ENCODE data around the gene GRAP2. TPM values are rescaled to one million over a fixed set of nuclear protein-coding genes. Genes with fewer than 3 reads are reported as not detected.

The GRAP2 gene
- total and polyA plus RNA-seq, 2 experiments from 2014 or later: 0.42 TPM; not detected in 1

DNA sequence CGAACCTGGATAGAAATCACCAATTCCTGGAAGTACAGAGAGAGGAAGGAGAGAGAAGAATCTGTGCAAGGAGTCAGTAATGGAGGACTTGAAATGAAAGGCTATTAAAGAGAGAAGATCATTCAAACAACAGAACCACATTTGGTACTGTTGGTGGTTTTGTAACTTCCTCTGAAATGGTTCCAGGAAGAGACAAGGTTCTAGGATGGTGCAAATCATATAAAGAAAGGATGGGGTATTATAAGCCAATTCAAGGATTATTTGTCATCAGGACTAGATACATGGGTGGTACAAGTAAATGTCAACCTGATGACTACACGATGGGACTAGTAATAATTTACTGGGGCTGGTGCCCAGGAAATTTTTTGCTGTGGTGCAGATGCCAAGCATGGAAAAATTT, 30.4 kb downstream of the GRAP2 start:
- Histone ChIP-seq H3K4me1 (ENCODE audit: insufficient read depth) (peaks cover 26% of the 10 kb centered on the region), H3K79me2 (replicated peaks; ENCODE audit: insufficient read depth) (no peaks in the 10 kb centered on the region), H3K4me2 (no peak overlapping the region), H2AFZ (no peak overlapping the region), H3K36me3 (ENCODE audit: insufficient read depth) (no peaks in the 10 kb centered on the region), H3F3A (replicated peaks; ENCODE audit: low read depth) (no peaks in the 10 kb centered on the region), H3K27me3 (ENCODE audit: insufficient read depth) (no peaks in the 10 kb centered on the region), H3K4me3 (no peak overlapping the region), H3K9me2 (ENCODE audit: insufficient read depth) (no peaks in the 10 kb centered on the region), H3K27ac (ENCODE audit: low read depth) (no peak overlapping the region), H4K20me1 (replicated peaks; ENCODE audit: insufficient read depth) (no peaks in the 10 kb centered on the region)
- Mint-ChIP-seq H3K4me3 (no peak overlapping the region), H3K27me3 (ENCODE audit: insufficient read depth, low read depth, poor library complexity) (peaks cover 4% of the 10 kb centered on the region), H3K27ac (no peak overlapping the region), H3K4me1 (peaks cover 44% of the 10 kb centered on the region), H3K9me3 (no peaks in the 10 kb centered on the region), H3K36me3 (ENCODE audit: low read depth) (no peaks in the 10 kb centered on the region)
- TF ChIP-seq, protein P1, sequence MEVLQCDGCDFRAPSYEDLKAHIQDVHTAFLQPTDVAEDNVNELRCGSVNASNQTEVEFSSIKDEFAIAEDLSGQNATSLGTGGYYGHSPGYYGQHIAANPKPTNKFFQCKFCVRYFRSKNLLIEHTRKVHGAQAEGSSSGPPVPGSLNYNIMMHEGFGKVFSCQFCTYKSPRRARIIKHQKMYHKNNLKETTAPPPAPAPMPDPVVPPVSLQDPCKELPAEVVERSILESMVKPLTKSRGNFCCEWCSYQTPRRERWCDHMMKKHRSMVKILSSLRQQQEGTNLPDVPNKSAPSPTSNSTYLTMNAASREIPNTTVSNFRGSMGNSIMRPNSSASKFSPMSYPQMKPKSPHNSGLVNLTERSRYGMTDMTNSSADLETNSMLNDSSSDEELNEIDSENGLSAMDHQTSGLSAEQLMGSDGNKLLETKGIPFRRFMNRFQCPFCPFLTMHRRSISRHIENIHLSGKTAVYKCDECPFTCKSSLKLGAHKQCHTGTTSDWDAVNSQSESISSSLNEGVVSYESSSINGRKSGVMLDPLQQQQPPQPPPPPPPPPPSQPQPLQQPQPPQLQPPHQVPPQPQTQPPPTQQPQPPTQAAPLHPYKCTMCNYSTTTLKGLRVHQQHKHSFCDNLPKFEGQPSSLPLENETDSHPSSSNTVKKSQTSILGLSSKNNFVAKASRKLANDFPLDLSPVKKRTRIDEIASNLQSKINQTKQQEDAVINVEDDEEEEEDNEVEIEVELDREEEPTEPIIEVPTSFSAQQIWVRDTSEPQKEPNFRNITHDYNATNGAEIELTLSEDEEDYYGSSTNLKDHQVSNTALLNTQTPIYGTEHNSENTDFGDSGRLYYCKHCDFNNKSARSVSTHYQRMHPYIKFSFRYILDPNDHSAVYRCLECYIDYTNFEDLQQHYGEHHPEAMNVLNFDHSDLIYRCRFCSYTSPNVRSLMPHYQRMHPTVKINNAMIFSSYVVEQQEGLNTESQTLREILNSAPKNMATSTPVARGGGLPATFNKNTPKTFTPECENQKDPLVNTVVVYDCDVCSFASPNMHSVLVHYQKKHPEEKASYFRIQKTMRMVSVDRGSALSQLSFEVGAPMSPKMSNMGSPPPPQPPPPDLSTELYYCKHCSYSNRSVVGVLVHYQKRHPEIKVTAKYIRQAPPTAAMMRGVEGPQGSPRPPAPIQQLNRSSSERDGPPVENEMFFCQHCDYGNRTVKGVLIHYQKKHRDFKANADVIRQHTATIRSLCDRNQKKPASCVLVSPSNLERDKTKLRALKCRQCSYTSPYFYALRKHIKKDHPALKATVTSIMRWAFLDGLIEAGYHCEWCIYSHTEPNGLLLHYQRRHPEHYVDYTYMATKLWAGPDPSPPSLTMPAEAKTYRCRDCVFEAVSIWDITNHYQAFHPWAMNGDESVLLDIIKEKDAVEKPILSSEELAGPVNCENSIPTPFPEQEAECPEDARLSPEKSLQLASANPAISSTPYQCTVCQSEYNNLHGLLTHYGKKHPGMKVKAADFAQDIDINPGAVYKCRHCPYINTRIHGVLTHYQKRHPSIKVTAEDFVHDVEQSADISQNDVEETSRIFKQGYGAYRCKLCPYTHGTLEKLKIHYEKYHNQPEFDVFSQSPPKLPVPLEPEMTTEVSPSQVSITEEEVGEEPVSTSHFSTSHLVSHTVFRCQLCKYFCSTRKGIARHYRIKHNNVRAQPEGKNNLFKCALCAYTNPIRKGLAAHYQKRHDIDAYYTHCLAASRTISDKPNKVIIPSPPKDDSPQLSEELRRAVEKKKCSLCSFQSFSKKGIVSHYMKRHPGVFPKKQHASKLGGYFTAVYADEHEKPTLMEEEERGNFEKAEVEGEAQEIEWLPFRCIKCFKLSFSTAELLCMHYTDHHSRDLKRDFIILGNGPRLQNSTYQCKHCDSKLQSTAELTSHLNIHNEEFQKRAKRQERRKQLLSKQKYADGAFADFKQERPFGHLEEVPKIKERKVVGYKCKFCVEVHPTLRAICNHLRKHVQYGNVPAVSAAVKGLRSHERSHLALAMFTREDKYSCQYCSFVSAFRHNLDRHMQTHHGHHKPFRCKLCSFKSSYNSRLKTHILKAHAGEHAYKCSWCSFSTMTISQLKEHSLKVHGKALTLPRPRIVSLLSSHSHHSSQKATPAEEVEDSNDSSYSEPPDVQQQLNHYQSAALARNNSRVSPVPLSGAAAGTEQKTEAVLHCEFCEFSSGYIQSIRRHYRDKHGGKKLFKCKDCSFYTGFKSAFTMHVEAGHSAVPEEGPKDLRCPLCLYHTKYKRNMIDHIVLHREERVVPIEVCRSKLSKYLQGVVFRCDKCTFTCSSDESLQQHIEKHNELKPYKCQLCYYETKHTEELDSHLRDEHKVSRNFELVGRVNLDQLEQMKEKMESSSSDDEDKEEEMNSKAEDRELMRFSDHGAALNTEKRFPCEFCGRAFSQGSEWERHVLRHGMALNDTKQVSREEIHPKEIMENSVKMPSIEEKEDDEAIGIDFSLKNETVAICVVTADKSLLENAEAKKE (CRISPR knock-in tag; IDR thresholded peaks at IDR 0.05): no peak
- no peak for TF ChIP-seq JUNB (IDR thresholded peaks at IDR 0.05; ENCODE audit: unreplicated experiment)
- DNase-seq (ENCODE audit: low spot score) (no peak), ATAC-seq (no peak)

- no peak overlapping the region for H3K27ac ChIP-seq (ENCODE audit: low read depth)
- H3K79me2 ChIP-seq (replicated peaks; ENCODE audit: insufficient read depth): no peaks in the 10 kb centered on the region
- peaks cover 4% of the 10 kb centered on the region for H3K27me3 Mint-ChIP-seq (ENCODE audit: insufficient read depth, low read depth, poor library complexity)
- peaks cover 22% of the 10 kb centered on the region for H3K4me1 ChIP-seq (ENCODE audit: insufficient read depth)
- H3K36me3 Mint-ChIP-seq (ENCODE audit: low read depth): no peaks in the 10 kb centered on the region
- no peak overlapping the region for H3K4me2 ChIP-seq
- H3K4me3 Mint-ChIP-seq: no peak overlapping the region
- no peaks in the 10 kb centered on the region for H3K36me3 ChIP-seq (ENCODE audit: insufficient read depth)
- no peaks in the 10 kb centered on the region for H3K27me3 ChIP-seq (ENCODE audit: insufficient read depth)
- no peaks in the 10 kb centered on the region for H4K20me1 ChIP-seq (replicated peaks; ENCODE audit: insufficient read depth)
- H3K4me1 Mint-ChIP-seq: peaks cover 45% of the 10 kb centered on the region
- no peak overlapping the region for H3K4me3 ChIP-seq
- ATAC-seq (no peak), DNase-seq (ENCODE audit: low spot score) (no peak)
- no peak overlapping the region for H3K27ac Mint-ChIP-seq
- H2AFZ ChIP-seq: no peak overlapping the region
- no peaks in the 10 kb centered on the region for H3K9me3 Mint-ChIP-seq
- no peaks in the 10 kb centered on the region for H3F3A ChIP-seq (replicated peaks; ENCODE audit: low read depth)
- no peaks in the 10 kb centered on the region for H3K9me2 ChIP-seq (ENCODE audit: insufficient read depth)
- TF ChIP-seq ZNF114 (CRISPR knock-in tag; IDR thresholded peaks at IDR 0.05): no peak
- TF ChIP-seq EZH2 (IDR thresholded peaks at IDR 0.05; ENCODE audit: low read depth, unreplicated experiment): no peak
- TF ChIP-seq, protein P2, sequence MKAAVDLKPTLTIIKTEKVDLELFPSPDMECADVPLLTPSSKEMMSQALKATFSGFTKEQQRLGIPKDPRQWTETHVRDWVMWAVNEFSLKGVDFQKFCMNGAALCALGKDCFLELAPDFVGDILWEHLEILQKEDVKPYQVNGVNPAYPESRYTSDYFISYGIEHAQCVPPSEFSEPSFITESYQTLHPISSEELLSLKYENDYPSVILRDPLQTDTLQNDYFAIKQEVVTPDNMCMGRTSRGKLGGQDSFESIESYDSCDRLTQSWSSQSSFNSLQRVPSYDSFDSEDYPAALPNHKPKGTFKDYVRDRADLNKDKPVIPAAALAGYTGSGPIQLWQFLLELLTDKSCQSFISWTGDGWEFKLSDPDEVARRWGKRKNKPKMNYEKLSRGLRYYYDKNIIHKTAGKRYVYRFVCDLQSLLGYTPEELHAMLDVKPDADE (IDR thresholded peaks at IDR 0.05): no peak
- TF ChIP-seq, protein P1 (CRISPR knock-in tag; IDR thresholded peaks at IDR 0.05): no peak
- no peak for TF ChIP-seq POLR2AphosphoS5 (IDR thresholded peaks at IDR 0.05; ENCODE audit: low read depth)
Observed at GRCh38 chr22:39932166-39932565, 31.3 kb downstream of the GRAP2 start.
